SH-SY5Y (cell line): Measurements from ENCODE around the gene TIGD3.

Source experiments
- GATA2 ChIP-seq: IDR thresholded peaks from 2 replicates; pipeline ENCODE4 v1.6.1; 2011; ENCODE audit warnings: mild to moderate bottlenecking, low read depth, low read length
- GATA3 ChIP-seq: IDR thresholded peaks from 2 replicates; pipeline ENCODE4 v1.6.1; 2011; ENCODE audit warnings: low read depth, mild to moderate bottlenecking, low read length, moderate library complexity

GRCh38 chr11:65323813-65324212 lies 30.7 kb upstream of the TIGD3 start:
- TF ChIP-seq GATA2 (no peak), GATA3 (no peak)
